ENCODE results near the gene TAS2R41. TPM values are rescaled to one million over a fixed set of nuclear protein-coding genes. Genes with fewer than 3 reads are reported as not detected.

Gene TAS2R41
- total and polyA plus RNA-seq, 11 donors: not detected

GRCh38 chr7:143496263-143496662 lies 18.6 kb downstream of the TAS2R41 start:
- ATAC-seq: no peak
- Histone ChIP-seq H3K27me3 (no peaks in the 10 kb centered on the region), H3K36me3 (no peaks in the 10 kb centered on the region), H3K9me3 (no peaks in the 10 kb centered on the region), H3K27ac (no peak overlapping the region), H3K4me3 (no peak overlapping the region), H3K4me1 (peaks cover 0 to 71% (median 28%) of the 10 kb centered on the region in 12 donors)
- 45 to 77% (median 74%) methylated on average over 3 of the region's 3 CpGs for WGBS, 4 donors
- intact Hi-C loops (cut with DNase I): loop anchor here in 2 of 10 donors (10.0 kb wide), 2 partner anchors 71 to 251 kb away; no protein-coding TSS in a partner anchor
- TF ChIP-seq CTCF (IDR thresholded peaks at IDR 0.05) (no peak), POLR2A (IDR thresholded peaks at IDR 0.05) (no peak)
- DNase-seq: no peak

GRCh38 chr7:143497008-143497795 lies 19.5 kb downstream of the TAS2R41 start:
- Histone ChIP-seq H3K9me3 (no peaks in the 10 kb centered on the region), H3K27ac (peak overlapping the region in 2 of 12 donors; percentile 17 to 21), H3K4me3 (no peak overlapping the region), H3K4me1 (peaks cover 0 to 61% (median 26%) of the 10 kb centered on the region in 12 donors), H3K36me3 (no peaks in the 10 kb centered on the region), H3K27me3 (no peaks in the 10 kb centered on the region)
- 68 to 78% (median 71%) methylated on average over 4 of the region's 4 CpGs for WGBS, 4 donors
- ATAC-seq: no peak
- no peak for DNase-seq
- intact Hi-C loops (cut with DNase I): loop anchor here in 2 of 10 donors (10.0 kb wide), 2 partner anchors 72 to 252 kb away; no protein-coding TSS in a partner anchor
- TF ChIP-seq CTCF (IDR thresholded peaks at IDR 0.05) (no peak), POLR2A (IDR thresholded peaks at IDR 0.05) (no peak)

- H3K36me3 ChIP-seq: no peaks in the 10 kb centered on the region
- peak overlapping the region; percentile 40 to 87 (median 76) for H3K27ac ChIP-seq
- intact Hi-C loops (cut with DNase I): loop anchor here in 2 of 10 donors (10.0 kb wide), 2 partner anchors 74 to 254 kb away; no protein-coding TSS in a partner anchor
- WGBS, 4 donors: 18 to 31% (median 24%) methylated on average over 2 of the region's 2 CpGs
- ATAC-seq: peak; percentile 64 to 91 (median 82)
- H3K4me1 ChIP-seq: peaks cover 0 to 43% (median 22%) of the 10 kb centered on the region in 12 donors
- no peak for TF ChIP-seq CTCF (IDR thresholded peaks at IDR 0.05)
- no peak for TF ChIP-seq POLR2A (IDR thresholded peaks at IDR 0.05)
- DNase-seq: peak in 3 of 5 donors; percentile 55 to 73 (median 70)
- no peaks in the 10 kb centered on the region for H3K27me3 ChIP-seq
- no peaks in the 10 kb centered on the region for H3K9me3 ChIP-seq
- H3K4me3 ChIP-seq: no peak overlapping the region
Observed at GRCh38 chr7:143499246-143499645, 21.6 kb downstream of the TAS2R41 start.

- H3K4me1 ChIP-seq: peaks cover 0 to 38% (median 22%) of the 10 kb centered on the region in 12 donors
- TF ChIP-seq CTCF (IDR thresholded peaks at IDR 0.05) (no peak), POLR2A (IDR thresholded peaks at IDR 0.05) (no peak)
- DNase-seq (peak in 2 of 5 donors; percentile 36 to 46), ATAC-seq (peak in 2 of 4 donors; percentile 59 to 74)
- H3K4me3 ChIP-seq: no peak overlapping the region
- WGBS, 4 donors: 54 to 66% (median 57%) methylated on average over 8 of the region's 8 CpGs
- no peaks in the 10 kb centered on the region for H3K36me3 ChIP-seq
- no peaks in the 10 kb centered on the region for H3K27me3 ChIP-seq
- intact Hi-C loops (cut with DNase I): loop anchor here in 2 of 10 donors (10.0 kb wide), 2 partner anchors 75 to 255 kb away; no protein-coding TSS in a partner anchor
- peak overlapping the region; percentile 40 to 87 (median 76) for H3K27ac ChIP-seq
- H3K9me3 ChIP-seq: no peaks in the 10 kb centered on the region
Observed at GRCh38 chr7:143499743-143500348, 22.2 kb downstream of the TAS2R41 start.

All from heart left ventricle (tissue), 16 donors.